Stimulated activated CD8-positive, alpha-beta memory T cell treated with anti-CD3 and anti-CD28 coated beads, Interleukin-7, amount 100 ng/mL, for 1 hour (primary cell): Measurements from ENCODE around the gene EFHD1.
"Not testable (repeated sequence)": the region's sequence is repeated elsewhere in the genome, so short reads cannot be mapped to it uniquely, and the experiment has no call there.

ENCODE experiments used
- DNase-seq, 2 donors: peaks; one replicate each; pipeline ENCODE4 v3.0.0-alpha.2; 2020; ENCODE audit warnings: low read depth in 2 of 2

The EFHD1 gene

DNA sequence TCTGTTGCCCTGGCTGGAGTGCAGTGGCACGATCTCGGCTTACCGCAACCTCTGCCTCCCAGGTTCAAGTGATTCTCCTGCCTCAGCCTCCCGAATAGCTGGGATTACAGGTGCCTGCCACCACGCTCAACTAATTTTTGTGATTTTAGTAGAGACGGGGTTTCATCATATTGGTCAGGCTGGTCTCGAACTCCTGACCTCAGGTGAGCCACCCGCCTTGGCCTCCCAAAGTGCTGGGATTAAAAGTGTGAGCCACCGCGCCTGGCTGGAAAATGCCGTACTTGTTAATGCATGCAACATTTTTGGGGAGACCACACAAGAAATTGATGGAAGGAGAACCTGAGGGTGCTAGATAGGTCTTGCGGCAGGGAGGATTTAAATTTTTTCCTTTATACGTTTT lies 57.7 kb downstream of the EFHD1 start:
- DNase-seq, result not testable (repeated sequence)

DNA sequence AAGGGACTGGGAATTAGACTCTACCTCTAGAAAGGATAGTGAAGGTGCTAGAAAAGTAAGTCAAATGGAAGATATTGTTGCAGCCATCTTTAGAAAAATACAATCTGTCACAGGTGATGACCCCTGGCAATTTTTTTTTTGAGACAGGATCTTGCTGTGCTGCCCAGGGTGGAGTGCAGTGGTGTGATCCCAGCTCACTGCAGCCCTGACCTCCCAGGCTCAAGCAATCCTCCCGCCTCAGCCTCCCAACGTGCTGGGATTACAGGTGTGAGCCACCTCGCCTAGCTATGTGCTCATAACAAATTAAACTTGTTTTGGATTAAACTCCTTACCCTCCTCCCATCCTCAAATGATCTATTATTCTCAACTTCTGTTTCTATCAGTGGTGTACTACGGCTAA lies 59.9 kb downstream of the EFHD1 start:
- no peak for DNase-seq

GRCh38 chr2:232696609-232697058 lies 63.2 kb downstream of the EFHD1 start:
- DNase-seq, result no peak

DNA sequence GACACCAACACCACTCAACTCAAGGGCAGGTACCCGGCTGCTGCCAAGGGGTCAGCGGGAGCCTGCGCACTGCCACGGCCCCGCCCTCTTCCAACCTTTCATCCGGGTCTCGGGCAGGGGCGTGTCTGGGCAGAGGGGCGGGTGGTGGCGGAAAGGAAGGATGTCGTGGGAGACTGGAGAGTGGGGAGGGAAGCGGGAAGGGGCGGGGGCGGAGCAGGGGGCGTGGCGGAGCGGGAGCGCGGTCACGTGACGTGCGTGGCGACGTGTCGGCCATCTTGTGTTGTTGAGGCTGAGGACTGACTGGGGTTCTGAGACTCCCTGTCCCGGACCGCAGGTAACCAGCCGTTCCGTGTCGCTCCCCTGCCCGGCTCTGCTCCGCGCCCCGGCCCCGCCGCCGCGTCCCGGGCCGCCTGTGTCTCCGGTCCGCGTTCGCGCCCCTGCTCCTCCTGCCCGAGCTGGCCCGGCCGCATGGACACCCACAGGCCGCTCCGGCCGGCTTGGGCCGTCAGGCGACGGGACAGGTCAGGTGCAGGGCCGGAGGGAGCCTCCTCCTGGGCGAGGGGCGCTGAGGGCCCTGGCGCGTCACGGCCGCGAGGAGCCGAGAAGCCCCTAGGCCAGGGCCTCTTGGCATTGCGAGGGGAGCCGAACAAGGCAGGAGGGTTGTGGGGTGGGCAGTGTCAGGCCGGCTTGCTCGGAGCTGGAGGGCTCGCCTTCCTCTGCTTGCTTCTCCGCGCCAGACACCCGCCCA lies 63.8 kb downstream of the EFHD1 start, which contains the start of gene GIGYF2:
Gene GIGYF2, plus strand, starts transcription at position 273 of the 748 bp plus-strand sequence. CDS start 37,867 bp downstream, outside the sequence.
- peak; percentile 84 for DNase-seq

DNA sequence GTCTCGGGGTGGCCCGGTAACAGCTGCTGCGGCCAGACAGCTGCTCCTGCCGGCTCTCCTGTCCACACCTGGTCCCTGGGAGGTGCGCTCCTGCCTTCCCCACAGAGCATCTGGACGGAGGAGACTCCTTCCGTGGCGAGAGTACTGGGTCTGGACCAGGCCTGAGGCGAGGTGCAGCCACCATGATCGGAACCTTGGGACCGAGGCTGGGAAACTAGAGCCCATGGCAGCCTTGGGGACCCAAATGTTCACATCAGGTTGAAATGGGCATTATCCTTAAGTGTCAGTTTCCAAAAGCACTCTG lies 64.4 kb downstream of the EFHD1 start:
- no peak for DNase-seq

GRCh38 chr2:232698556-232699091 lies 65.2 kb downstream of the EFHD1 start:
- DNase-seq, result no peak

- DNase-seq, result no peak
These were observed 65.7 kb downstream of the EFHD1 start for GRCh38 chr2:232699110-232699509.

- no peak for DNase-seq
These were observed 66.8 kb downstream of the EFHD1 start for GRCh38 chr2:232700154-232700553.

DNA sequence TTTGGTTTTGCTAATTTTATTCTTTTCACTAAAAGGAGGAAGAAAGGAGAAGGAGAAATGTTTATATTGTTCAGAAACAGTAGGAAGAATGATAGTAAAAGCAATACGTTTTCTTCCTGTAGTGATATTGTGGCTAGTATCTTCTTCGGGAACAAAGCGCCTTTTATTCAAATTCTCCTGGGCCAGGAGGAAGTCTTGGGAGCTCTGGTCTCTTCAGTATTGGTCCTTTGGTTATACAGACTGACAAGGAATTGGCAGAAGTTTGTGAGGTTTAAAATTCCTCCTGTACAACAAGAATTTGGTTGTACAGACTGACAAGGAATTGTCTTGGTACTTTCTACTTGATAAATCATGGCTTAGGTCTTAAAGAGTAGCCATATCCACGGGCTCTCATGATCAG lies 73.7 kb downstream of the EFHD1 start:
- no peak for DNase-seq

DNA sequence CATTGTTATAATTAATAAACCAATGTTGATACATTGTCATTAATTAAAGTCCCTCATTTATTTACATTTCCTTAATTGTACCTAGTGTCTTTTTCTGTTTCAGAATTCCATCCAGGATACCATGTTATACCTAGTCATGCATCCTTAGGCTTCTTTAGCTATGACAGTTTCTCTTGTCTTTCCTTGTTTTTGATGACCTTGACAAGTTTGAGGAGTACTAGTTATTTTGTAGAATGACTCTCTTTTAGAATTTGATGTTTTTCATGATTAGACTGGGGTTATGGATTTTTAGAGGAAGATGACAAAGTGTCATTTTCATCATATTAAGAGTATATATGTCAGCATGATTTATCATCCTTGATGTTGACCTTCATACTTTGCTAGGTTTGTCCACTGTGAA lies 80.1 kb downstream of the EFHD1 start:
- DNase-seq, result no peak

DNA sequence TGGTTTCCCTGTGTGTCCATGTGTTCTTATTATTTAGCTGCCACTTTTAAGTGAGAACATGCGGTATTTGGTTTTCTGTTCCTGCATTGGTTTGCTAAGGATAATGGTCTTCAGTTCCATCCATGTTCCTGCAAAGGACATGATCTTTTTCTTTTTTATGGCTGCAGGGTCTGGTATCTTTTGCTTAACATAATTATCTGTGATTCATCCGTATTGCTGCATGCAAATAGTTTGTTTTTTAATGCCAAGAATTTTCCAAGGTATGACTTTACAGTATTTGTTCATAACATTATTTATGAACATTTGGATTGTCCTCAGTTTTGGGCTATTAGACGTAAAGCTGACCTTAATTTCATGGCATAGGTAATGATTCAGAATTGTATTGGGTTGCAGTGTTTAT lies 81.6 kb downstream of the EFHD1 start:
- DNase-seq, result no peak

DNA sequence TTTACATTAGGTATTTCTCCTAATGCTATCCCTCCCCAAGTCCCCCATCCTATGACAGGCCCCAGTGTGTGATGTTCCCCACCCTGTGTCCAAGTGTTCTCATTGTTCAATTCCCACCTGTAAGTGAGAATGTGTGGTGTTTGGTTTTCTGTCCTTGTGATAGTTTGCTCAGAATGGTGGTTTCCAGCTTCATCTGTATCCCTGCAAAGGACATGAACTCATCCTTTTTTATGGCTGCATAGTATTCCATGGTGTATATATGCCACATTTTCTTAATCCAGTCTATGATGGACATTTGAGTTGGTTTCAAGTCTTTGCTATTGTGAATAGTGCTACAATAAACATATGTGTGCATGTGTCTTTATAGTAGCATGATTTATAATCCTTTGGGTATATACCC lies 86.7 kb downstream of the EFHD1 start:
- DNase-seq, result not testable (repeated sequence)

- no peak for DNase-seq
These were observed 87.9 kb downstream of the EFHD1 start for GRCh38 chr2:232721261-232721660.

- DNase-seq, result no peak
These were observed 88.5 kb downstream of the EFHD1 start for GRCh38 chr2:232721882-232722281.

DNA sequence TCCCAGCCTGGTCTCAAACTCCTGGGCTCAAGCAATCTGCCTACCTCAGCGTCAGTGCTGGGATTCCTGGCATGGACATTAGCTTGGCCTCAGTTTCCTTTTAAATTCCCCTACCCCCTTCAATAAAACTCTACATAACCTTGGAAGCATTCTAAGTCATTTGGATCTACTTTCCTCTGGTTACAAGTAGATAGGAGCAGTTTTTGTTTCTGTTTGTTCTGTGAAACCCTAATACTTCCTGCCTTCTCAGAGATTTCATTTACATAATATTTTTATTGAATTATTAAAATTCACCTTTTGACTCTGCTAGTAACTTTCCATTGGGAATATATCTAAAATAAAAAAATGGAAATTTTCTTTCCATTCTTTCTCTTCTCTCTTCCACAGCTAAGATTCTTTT lies 89.6 kb downstream of the EFHD1 start:
- DNase-seq, result no peak

- no peak for DNase-seq
These were observed 95.4 kb downstream of the EFHD1 start for GRCh38 chr2:232728785-232729184.

DNA sequence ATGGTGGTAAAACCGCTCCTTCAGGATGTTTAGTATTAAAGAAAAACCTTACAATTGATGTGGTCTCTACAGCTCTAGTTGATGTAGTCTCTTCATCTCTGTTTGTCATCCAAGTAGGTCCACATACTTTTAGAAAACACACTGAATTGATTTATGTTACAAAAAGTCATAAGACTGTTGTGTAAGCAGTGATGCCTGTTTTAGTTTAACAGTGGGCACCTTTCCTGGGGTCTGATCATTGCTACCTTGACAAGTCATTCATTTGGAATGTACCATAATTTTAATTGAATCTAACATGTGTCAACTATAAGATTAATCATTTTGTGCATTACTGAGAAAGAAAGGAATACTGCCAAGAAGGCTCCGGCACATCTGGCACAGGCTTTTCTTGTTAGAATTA lies 98.1 kb downstream of the EFHD1 start:
- no peak for DNase-seq
